LNCAP (cell line): ENCODE results near the gene TIAL1.

Experiments
- CTCF ChIP-seq: fragments of 450-650 bp; IDR thresholded peaks from 2 replicates; pipeline ENCODE4 v1.5.1; 2017; ENCODE audit warnings: mild to moderate bottlenecking

Gene TIAL1

GRCh38 chr10:119535837-119536507 lies 60.8 kb downstream of the TIAL1 start:
- no peak for TF ChIP-seq CTCF

- no peak for TF ChIP-seq CTCF
Observed at GRCh38 chr10:119535305-119535704, 61.5 kb downstream of the TIAL1 start.

DNA sequence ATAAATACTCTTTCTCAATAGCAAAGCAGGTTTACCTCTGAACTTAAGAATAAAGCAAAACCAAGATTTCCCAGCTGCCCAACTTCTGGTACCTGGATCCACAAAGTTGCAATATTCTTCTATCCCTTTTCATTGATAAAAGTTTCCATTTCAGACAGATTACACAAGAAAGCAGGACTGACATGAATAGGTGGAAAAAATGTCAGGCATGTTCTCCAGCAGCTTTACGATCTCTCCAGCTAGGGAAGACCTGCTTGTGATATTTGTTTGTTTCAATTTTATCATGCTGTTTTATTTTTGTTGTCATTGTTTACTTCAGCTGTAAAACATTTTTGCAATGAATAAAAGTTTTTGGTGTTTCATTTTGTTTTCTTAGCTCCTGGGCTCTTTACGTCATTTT lies 63.3 kb downstream of the TIAL1 start:
- no peak for TF ChIP-seq CTCF

DNA sequence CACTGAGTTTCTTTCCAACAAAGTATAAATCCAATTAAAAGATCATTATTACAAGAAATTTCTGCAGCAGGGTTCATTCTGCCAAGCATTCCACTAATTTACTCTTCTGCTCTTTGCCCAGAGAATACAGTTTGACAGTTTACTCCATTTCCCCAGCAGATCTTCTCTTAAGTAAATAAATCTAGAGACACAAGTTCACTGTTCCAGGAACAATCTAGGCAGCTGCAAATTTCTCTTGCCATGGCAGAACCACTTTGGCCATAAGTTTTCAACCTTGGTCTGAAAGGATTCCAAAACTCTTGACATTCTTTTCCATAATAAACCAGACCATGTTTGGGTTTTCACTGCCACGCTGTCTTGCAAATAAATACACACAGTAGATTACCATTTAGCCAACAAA lies 65.7 kb downstream of the TIAL1 start:
- no peak for TF ChIP-seq CTCF

DNA sequence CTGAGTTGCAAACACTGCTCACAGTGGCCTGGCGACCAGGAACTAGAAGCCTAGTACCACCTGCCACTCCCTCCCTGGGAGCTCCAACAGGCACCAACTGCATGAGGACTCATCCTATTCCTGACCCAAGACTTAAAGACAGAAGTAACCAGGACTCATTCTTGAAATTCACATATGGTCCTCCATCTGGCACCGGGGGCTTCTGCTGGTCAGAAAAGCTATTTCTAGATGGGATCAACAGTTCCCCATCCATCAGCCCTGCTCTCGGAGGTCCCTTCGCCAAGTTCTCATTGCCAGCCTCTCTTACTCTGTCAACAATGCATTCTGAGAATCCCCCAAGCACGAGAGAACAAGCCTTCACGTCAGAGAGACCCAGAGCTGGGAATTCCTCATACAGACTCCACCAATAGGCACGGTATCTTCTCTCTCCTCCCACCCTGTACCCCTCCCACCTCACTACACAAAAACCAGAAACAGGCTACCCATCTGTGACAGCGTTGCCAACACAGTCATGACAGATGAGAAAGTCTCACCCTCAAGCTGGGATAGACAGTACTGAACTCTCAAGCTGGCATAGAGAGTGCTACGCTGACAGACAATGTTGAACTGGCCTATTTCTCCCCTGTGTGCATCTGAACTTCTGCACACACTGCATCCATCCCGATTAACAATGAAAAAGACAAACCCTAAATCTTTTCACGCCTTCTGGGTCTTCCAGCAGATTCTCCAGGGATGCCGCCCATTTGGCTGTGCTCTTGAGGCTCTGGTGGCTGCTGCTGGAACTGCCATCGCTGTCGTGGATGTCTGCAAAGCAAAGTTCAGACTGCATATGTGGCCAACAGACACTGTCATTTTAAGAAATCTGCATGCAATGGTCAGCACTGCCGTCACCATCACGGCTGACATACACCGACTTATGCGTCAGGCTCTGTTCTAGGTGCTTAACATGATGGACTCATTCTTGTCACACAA lies 69.9 kb downstream of the TIAL1 start:
- TF ChIP-seq CTCF, result no peak

- no peak for TF ChIP-seq CTCF
Observed at GRCh38 chr10:119526149-119526548, 70.6 kb downstream of the TIAL1 start.

DNA sequence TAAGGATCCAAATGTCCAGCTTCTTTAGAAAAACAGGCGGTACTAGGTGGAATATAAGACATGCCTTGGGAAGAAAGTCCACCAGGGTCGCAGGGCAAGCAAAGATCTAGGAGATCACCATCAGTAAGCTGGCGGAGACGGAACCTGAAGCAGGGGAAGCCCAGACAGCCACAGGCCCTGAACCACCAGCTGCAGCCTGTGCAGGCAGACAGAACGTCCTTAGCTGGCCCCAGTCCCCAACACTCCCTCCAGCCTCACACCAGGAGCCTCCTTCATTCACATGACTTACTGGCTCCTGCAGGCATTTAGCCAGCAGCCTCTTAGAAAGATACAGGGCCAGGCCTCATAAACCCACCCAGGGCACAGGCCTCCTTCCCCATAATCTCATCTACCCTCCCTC lies 71.6 kb downstream of the TIAL1 start:
- no peak for TF ChIP-seq CTCF
